HS-27A (cell line): ENCODE measurements around the gene CTBP1.

Experiments
- DNase-seq: peaks from one replicate; pipeline ENCODE4 v3.0.0-alpha.2; 2012; ENCODE audit warnings: low read depth, missing footprints

The CTBP1 gene

GRCh38 chr4:1196421-1197183 is 52.3 kb downstream of the CTBP1 start:
- DNase-seq: no peak

DNA sequence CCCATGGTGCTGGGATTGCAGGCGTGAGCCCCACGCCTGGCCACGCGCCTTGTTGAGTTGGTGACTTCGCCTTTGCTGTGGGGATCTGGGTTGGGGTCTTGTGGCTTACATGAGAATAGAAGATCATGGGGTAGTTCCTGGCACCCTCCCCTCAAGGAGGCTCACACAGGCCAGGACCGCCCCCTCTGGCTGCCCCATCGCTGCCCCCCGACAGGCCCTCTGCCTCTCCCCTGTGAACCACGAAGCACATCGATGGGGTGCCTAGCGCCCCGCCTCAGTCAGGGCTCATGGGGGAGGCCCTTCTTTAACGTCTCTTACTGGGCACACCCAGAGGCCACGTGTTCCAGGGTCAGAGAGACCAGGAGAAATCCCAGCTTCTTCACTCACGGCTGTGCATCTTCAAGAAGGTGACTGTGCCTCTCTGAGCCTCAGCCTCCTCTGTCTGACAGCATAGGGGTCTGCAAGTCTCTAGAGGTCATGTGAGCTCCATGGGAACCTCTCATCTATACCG is 53.0 kb downstream of the CTBP1 start:
- no peak for DNase-seq

- no peak for DNase-seq
These were observed 53.7 kb downstream of the CTBP1 start for GRCh38 chr4:1195109-1195671.

GRCh38 chr4:1194010-1194900 is 54.7 kb downstream of the CTBP1 start:
- no peak for DNase-seq

- no peak for DNase-seq
These were observed 55.5 kb downstream of the CTBP1 start for GRCh38 chr4:1193206-1194009.

DNA sequence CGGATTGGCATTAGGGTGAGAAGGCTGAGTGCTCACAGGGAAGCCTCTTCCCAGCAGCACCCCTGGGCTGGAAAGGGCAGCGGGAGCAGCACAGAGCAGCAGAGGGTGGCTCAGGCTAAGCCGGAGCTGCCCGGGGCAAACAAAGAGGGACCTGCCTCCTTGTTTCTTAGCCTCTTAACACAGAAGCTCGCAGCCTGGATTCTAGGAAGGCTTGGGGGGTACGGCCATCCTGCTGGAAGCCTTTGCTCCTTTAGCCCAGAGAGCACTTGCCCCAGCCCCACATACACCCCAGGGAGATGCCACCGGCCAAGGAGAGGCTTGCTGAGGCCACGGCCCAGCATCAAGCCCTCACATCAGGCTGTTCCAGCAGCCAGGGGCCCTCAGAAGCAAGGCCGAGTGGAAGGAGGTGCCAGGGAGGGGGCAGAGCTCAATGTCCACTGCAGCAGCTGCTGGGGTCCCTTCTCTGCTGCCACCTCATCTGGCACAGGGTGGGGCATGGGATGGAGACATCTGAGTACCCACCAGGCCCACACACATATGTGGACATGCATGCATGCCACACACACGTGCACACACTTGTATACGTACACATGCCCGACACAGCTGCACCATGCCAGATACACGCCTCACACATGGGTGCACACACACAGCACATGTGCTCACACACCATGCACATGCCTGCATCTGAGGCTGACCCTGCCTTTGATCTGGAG is 56.3 kb downstream of the CTBP1 start:
- no peak for DNase-seq

DNA sequence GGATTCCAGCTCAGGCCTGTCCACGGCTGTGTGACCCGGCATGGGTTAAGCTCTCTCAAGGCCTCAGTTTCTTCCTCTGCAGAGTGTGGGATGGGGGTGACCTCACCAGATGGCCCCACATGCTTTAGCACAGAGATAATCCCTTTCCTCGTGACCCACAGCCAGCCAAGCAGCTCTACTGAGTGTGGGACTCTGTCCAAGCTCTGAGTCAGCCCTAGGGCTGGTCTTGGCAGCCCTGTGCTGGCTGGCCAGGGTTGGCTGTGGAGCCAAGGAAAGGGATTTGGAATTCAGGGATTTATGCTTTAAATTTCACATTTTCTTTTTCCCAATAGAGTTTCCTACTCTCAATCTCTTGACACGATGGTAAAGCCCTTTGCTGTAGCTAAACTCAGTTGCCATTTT is 56.8 kb downstream of the CTBP1 start:
- DNase-seq: peak; percentile 81

DNA sequence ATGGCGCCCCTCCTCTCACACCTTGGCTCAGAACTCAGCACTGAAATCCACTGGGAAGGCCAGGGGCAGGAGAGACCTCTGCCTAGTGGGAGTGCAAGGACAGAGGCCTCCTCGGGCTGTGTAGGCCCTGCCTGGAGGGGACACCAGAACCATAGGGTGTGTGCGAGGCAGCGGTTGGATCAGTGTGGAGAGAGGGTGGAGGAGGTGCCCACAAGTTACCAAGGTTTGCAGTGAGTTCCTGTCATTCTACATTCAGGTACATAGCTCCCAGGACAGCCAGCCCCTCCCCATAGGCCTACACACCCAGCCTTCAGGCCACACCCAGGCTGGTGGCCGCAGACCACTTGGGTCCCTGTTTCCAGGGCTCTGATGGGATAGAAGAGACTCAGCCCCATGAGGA is 57.3 kb downstream of the CTBP1 start:
- no peak for DNase-seq

- no peak for DNase-seq
These were observed 61.7 kb downstream of the CTBP1 start for GRCh38 chr4:1187182-1187581.

GRCh38 chr4:1183985-1184773 is 64.8 kb downstream of the CTBP1 start:
- DNase-seq: no peak

- DNase-seq: no peak
These were observed 66.6 kb downstream of the CTBP1 start for GRCh38 chr4:1182313-1182712.

DNA sequence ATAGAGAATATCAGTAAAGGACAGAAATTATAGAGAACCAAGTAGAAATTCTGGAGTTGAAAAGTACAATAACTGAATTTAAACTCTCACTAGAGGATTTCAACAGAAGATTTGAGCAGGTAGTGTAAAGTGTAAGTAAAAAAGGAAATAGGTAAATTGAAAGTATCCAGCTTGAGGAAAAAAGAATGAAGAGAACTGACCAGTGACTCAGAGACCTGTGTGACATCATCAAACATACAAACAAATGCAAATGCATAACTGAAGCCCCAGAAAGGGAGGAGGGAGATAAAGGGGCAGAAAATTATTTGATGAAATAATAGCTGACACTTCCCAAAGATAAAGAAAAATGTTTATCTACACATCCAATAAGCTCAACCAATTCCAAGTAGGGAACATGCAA is 68.3 kb downstream of the CTBP1 start:
- no peak for DNase-seq

GRCh38 chr4:1179976-1180375 is 69.0 kb downstream of the CTBP1 start:
- no peak for DNase-seq

DNA sequence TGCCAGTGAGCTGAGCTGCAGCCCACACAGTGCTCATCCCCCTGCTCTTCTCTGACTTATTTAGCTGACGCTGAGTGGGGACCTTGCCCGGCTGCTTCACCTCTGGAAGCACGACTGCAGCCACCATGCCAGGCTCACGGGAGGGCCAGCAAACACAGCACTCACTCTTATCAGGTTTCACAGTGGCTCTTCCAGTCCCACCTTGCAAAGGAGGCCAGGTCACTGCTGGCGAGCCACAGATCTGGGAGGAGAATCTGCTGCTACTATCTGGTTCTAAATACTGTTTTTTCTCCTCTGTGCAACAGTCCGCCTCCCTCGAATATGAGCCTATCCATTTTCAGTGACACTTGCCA is 69.9 kb downstream of the CTBP1 start:
- no peak for DNase-seq

- no peak for DNase-seq
These were observed 70.4 kb downstream of the CTBP1 start for GRCh38 chr4:1178300-1179088.

- DNase-seq: no peak
These were observed 71.4 kb downstream of the CTBP1 start for GRCh38 chr4:1177274-1178141.

- no peak for DNase-seq
These were observed 72.3 kb downstream of the CTBP1 start for GRCh38 chr4:1176398-1177273.
